Activated T-helper 1 cell treated with anti-CD3 and anti-CD28 coated beads, Interleukin-12 subunit alpha, Interleukin-12 subunit beta, Interleukin-2, Interleukin-4 antibody, amounts not matched to agents 30 ng/mL and 10 ng/mL and 1 ng/mL, durations not matched to agents 14 hours and 24 hours and 36 hours (primary cell): Measurements from ENCODE around the gene TMEM221. TPM values are rescaled to one million over a fixed set of nuclear protein-coding genes. Genes with fewer than 3 reads are reported as not detected.

ENCODE experiments used
- DNase-seq: peaks from one replicate; pipeline ENCODE4 v3.0.0; 2021; ENCODE audit warnings: low spot score
- H3K27ac Mint-ChIP-seq: one replicate; pipeline ENCODE4 v1.8.0; 2021; ENCODE audit warnings: mild to moderate bottlenecking, mixed read lengths
- H3K27me3 Mint-ChIP-seq: one replicate; pipeline ENCODE4 v1.8.0; 2022; ENCODE audit warnings: mild to moderate bottlenecking, moderate library complexity, mixed read lengths; ENCODE audit not compliant: insufficient read depth
- H3K36me3 Mint-ChIP-seq: one replicate; pipeline ENCODE4 v1.8.0; 2021; ENCODE audit warnings: low read depth, mixed read lengths
- H3K4me1 Mint-ChIP-seq: one replicate; pipeline ENCODE4 v1.8.0; 2021; ENCODE audit warnings: low read depth, mixed read lengths
- H3K4me3 Mint-ChIP-seq: one replicate; pipeline ENCODE4 v1.8.0; 2021; ENCODE audit warnings: mild to moderate bottlenecking, moderate library complexity, mixed read lengths
- H3K9me3 Mint-ChIP-seq: one replicate; pipeline ENCODE4 v1.8.0; 2021; ENCODE audit warnings: mixed read lengths
- intact Hi-C: fragments of 100-400 bp; cut with micrococcal nuclease; formaldehyde crosslinking; loops from one replicate; pipeline ENCODE4 v1.15.1; 2024
- total RNA-seq: library from RNA; stranded (reverse); gene quantifications from 2 replicates; pipeline ENCODE4 v1.2.3, GENCODE V29; 2022

TMEM221 gene
- total RNA-seq, 1 donor from 2014 or later = not detected

DNA sequence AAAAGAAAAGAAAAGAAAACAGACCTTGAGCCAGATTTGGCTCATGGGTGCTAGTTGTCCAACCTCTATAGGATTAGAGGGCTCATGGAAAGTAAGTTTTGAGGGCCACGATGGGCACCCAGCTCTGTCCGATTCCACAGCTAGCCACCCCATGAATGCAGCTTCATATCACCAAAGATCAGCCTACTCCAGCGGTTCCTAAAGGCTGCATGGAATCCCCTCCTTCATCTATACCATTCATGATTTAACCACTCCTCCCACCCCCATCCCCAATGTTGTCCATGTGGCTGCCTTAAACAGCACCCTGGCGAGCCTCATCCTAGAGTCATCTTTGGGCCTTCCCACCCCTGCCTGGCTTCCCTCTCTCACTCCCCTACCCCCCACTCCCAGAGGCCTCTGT is 26.5 kb downstream of the TMEM221 start:
- no peak for DNase-seq
- no peaks in the 10 kb centered on the region for H3K27me3 Mint-ChIP-seq
- peaks cover 17% of the 10 kb centered on the region for H3K4me1 Mint-ChIP-seq
- H3K27ac Mint-ChIP-seq = no peak overlapping the region
- H3K9me3 Mint-ChIP-seq = no peaks in the 10 kb centered on the region
- H3K36me3 Mint-ChIP-seq = peaks cover 5% of the 10 kb centered on the region
- intact Hi-C loops = no loop called here
- H3K4me3 Mint-ChIP-seq = no peak overlapping the region

DNA sequence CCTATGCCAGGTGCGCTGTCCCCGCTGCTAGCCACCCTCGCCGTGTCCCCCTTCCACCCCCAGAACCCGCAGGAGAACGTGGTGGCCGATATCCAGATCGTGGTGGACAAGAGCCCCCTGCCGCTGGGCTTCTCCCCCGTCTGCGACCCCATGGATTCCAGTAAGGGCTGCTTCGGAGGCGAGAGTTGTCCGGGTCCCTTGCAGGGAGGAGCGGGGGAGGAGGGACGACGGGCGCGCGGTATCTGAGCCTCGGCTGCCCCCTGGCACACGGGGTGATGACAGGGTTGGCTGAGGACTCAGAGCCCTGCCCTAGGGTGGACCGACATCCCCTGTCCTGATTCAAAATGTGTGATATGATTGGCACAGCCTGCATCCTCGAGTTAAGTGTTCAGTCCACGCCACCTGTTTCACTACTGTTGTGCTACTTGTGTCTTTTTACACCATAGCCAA is 28.0 kb downstream of the TMEM221 start:
- H3K27ac Mint-ChIP-seq = peak overlapping the region; percentile 82
- intact Hi-C loops = loop anchor here (1.0 kb wide), 2 partner anchors 29 to 50 kb away; partner anchors contain the start of gene SLC27A1

DNA sequence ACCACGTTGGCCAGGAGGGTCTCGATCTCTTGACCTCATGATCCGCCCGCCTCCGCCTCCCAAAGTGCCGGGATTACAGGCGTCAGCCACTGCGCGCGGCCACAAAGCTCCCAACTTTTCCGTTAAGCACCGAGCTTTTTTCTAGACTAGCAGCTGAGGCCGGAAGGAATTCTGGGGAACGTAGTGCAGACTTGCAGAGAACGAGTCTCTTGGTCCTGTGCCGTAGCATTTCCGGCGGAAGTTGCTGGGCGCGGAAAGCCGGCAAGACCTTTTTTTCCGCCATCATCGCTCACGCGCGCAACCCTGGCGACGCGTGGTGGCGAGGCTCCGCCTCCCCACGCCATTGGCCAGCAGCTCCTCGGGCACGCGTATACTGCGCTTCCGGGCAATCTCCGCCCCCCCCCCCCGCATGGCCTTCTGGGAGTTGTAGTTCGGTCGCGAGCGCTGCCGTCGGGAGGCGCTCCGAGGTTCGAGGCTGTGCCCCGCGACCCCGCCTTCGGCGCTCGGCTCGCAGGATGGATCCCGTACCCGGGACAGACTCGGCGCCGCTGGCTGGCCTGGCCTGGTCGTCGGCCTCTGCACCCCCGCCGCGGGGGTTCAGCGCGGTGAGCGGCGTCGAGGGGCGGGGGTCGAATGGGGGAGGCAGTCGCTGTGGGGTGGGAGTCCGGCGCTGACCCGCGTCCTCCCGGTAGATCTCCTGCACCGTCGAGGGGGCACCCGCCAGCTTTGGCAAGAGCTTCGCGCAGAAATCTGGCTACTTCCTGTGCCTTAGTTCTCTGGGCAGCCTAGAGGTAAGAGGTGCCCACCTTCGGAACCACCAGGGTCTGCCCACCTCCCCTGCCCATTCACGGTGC is 28.6 kb downstream of the TMEM221 start, which contains the start of gene MVB12A:
Gene MVB12A (plus strand): TSS at position 427 of the 854 bp plus-strand sequence. CDS start 89 bp downstream, at position 516.
- no peaks in the 10 kb centered on the region for H3K9me3 Mint-ChIP-seq
- H3K27me3 Mint-ChIP-seq = no peaks in the 10 kb centered on the region
- intact Hi-C loops = loop anchor here (1.0 kb wide), 8 partner anchors 15 to 153 kb away; partner anchors contain the start of genes BABAM1, BST2, DDA1 and GTPBP3
- peaks cover 17% of the 10 kb centered on the region for H3K36me3 Mint-ChIP-seq
- DNase-seq = peak; percentile 95
- H3K27ac Mint-ChIP-seq = peak within 1 kb of the TSS; percentile 94
- H3K4me3 Mint-ChIP-seq = peak within 1 kb of the TSS; percentile 94
- H3K4me1 Mint-ChIP-seq = peaks cover 17% of the 10 kb centered on the region

More for the DNA sequence above, 28.0 kb downstream of the TMEM221 start:
- Mint-ChIP-seq H3K4me1 (peaks cover 17% of the 10 kb centered on the region), H3K9me3 (no peaks in the 10 kb centered on the region), H3K36me3 (peaks cover 13% of the 10 kb centered on the region), H3K27me3 (no peaks in the 10 kb centered on the region), H3K4me3 (peak overlapping the region; percentile 94)
- no peak for DNase-seq

DNA sequence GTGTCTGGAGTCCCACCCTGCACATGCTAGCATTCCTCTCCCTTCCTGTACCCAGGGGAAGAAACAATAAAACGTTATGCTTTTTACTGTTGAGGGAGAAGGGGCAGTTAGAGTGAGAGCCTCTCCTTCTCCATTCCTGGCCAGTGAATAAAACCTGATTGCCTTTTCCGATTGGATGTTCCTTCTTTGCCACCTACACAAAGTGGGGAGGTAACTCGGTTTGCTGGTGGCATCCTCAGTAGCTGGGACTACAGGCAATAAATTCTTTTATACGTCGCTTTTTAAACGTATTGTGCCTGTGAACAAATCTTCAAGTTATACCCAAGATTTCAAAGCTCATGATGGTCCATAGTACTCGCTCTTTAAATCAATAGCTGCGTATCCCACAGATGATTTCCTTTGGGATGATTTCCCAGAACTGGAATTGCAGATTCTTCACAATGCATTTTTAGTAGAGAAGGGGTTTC is 29.3 kb downstream of the TMEM221 start:
- Mint-ChIP-seq H3K4me3 (peak overlapping the region; percentile 94), H3K27ac (peak overlapping the region; percentile 94), H3K9me3 (no peaks in the 10 kb centered on the region), H3K27me3 (no peaks in the 10 kb centered on the region), H3K36me3 (peaks cover 21% of the 10 kb centered on the region), H3K4me1 (peaks cover 17% of the 10 kb centered on the region)
- intact Hi-C loops = loop anchor here (1.0 kb wide), 6 partner anchors 14 to 152 kb away; partner anchors contain the start of genes BABAM1, BST2, DDA1 and GTPBP3
- no peak for DNase-seq

DNA sequence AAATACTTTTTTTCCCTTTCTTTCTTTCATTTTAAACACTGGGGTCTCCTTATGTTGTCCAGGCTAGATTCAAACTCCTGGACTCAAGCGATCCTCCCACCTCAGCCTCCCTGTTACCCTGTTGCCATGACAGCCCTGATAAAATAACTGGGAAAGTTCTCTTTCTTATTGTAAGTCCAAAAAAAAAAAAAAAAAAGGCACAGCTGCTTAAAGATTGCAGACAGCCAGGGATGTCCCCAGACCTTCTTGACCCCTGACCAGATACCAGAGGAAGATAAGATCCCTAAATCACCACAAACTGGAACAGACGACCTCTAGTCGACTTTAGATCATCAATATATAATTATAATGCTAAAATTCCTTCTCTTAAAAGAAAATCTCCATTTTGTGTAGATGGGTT is 29.8 kb downstream of the TMEM221 start:
- DNase-seq = no peak
- Mint-ChIP-seq H3K27ac (peak overlapping the region; percentile 94), H3K36me3 (peaks cover 21% of the 10 kb centered on the region), H3K27me3 (no peaks in the 10 kb centered on the region), H3K4me3 (peak overlapping the region; percentile 94), H3K9me3 (no peaks in the 10 kb centered on the region), H3K4me1 (peaks cover 17% of the 10 kb centered on the region)
- intact Hi-C loops = loop anchor here (1.0 kb wide), 6 partner anchors 13 to 151 kb away; partner anchors contain the start of genes BABAM1, BST2, DDA1 and GTPBP3

DNA sequence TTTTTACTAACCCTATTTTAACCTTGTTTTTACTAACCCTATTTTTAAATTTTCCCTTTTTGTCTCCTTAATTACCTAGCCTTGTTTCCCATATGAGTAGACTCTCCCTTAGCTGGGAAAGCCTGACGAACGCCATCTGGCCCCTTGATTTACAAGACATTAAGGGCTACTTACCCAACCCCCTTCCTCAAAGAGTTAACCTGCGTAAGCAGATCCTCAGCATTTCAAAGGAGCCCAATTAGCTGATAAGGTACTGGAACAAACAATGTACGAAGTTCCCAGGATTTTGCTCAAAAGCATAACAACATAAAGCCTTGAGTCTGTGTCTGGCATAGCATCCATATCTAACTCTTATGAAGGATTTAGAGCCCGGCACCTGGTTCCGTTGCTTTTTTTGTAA is 33.3 kb downstream of the TMEM221 start:
- H3K4me1 Mint-ChIP-seq = peaks cover 17% of the 10 kb centered on the region
- intact Hi-C loops = no loop called here
- H3K36me3 Mint-ChIP-seq = peaks cover 34% of the 10 kb centered on the region
- H3K4me3 Mint-ChIP-seq = no peak overlapping the region
- no peaks in the 10 kb centered on the region for H3K9me3 Mint-ChIP-seq
- no peak overlapping the region for H3K27ac Mint-ChIP-seq
- no peaks in the 10 kb centered on the region for H3K27me3 Mint-ChIP-seq
- no peak for DNase-seq

DNA sequence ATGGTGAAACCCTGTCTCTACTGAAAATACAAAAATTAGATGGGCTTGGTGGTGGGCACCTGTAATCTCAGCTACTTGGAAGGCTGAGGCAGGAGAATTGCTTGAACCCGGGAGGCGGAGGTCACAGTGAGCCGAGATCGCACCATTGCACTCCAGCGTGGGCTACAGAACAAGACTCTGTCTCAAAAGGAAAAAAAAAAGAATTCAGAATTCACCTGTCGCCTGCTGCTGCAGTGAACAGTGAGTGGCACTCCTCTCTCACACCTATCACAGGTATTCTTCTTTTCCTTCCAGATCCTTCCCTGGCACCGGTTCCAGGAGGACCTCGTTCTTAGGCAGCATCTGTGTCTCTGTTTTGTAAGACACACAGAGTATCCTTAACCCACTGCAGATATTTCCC is 34.4 kb downstream of the TMEM221 start:
- Mint-ChIP-seq H3K27me3 (no peaks in the 10 kb centered on the region), H3K9me3 (no peaks in the 10 kb centered on the region), H3K4me1 (peaks cover 11% of the 10 kb centered on the region), H3K27ac (no peak overlapping the region), H3K36me3 (peaks cover 34% of the 10 kb centered on the region), H3K4me3 (no peak overlapping the region)
- intact Hi-C loops = no loop called here
- no peak for DNase-seq

DNA sequence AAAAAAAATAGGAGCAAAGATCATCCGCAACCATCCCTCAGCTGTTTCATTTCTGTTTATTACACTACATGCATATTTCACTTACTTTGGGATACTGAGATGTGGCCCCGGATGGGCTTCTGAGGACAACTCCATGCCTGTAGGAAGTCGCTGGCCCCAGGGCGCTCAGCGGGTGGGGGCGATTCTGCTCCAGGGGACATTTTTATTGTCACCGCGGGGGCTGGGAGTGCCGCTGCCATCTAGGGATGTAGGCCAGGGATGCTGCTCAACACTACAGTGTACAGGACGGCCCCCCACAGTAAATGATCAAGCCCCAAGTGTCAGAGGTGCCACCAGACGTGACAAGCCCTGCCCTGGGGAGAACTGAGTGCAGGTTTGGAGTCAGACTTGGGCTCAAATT is 36.7 kb downstream of the TMEM221 start:
- H3K36me3 Mint-ChIP-seq = peaks cover 32% of the 10 kb centered on the region

DNA sequence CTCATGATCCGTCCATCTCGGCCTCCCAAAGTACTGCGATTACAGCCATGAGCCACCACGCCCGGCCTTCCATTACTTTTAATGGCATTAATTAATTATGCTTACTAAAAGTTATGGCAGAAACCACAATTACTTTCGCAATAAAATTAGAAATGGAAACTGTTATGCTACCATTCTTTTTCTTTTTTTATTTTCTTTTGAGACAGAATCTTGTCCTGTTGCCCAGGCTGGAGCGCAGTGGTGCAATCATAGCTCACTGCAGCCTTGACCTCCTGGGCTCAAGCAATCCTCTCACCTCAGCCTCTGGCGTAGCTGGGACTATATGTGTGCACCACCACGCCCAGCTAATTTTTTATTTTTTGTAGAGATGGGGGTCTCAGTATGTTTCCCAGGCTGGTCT is 38.5 kb downstream of the TMEM221 start:
- Mint-ChIP-seq H3K27me3 (no peaks in the 10 kb centered on the region), H3K4me1 (peaks cover 27% of the 10 kb centered on the region), H3K4me3 (no peak overlapping the region), H3K36me3 (peaks cover 23% of the 10 kb centered on the region), H3K9me3 (no peaks in the 10 kb centered on the region), H3K27ac (no peak overlapping the region)
- intact Hi-C loops = loop anchor here (5.0 to 10.0 kb wide), 3 partner anchors 42 to 445 kb away; partner anchors contain the start of genes PGLS and RPL18A
- no peak for DNase-seq

More for the DNA sequence above, 36.7 kb downstream of the TMEM221 start:
- Mint-ChIP-seq H3K4me1 (peaks cover 18% of the 10 kb centered on the region), H3K27ac (no peak overlapping the region), H3K27me3 (no peaks in the 10 kb centered on the region), H3K4me3 (no peak overlapping the region), H3K9me3 (no peaks in the 10 kb centered on the region)
- no peak for DNase-seq
- intact Hi-C loops = no loop called here

DNA sequence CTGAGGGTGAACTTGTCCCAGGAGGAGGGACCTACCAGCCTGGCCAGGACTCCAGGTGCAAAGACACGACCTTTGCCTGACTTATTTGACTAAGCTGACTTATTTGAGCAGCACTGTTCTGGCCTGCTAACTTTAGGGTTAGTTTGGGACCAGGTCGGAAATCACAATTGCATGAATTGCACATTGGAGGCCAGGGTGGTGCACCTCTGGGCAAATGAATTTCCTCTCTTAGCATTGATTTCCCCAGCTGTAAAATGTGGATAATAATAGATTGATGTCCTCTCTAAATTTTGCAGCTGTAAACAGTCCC is 41.6 kb downstream of the TMEM221 start:
- H3K27me3 Mint-ChIP-seq = no peaks in the 10 kb centered on the region
- peaks cover 32% of the 10 kb centered on the region for H3K4me1 Mint-ChIP-seq
- no peaks in the 10 kb centered on the region for H3K9me3 Mint-ChIP-seq
- intact Hi-C loops = loop anchor here (5.0 to 10.0 kb wide), 3 partner anchors 45 to 448 kb away; partner anchors contain the start of genes PGLS and RPL18A
- peak overlapping the region; percentile 89 for H3K27ac Mint-ChIP-seq
- no peak for DNase-seq
- peak overlapping the region; percentile 85 for H3K4me3 Mint-ChIP-seq
- H3K36me3 Mint-ChIP-seq = peaks cover 12% of the 10 kb centered on the region

DNA sequence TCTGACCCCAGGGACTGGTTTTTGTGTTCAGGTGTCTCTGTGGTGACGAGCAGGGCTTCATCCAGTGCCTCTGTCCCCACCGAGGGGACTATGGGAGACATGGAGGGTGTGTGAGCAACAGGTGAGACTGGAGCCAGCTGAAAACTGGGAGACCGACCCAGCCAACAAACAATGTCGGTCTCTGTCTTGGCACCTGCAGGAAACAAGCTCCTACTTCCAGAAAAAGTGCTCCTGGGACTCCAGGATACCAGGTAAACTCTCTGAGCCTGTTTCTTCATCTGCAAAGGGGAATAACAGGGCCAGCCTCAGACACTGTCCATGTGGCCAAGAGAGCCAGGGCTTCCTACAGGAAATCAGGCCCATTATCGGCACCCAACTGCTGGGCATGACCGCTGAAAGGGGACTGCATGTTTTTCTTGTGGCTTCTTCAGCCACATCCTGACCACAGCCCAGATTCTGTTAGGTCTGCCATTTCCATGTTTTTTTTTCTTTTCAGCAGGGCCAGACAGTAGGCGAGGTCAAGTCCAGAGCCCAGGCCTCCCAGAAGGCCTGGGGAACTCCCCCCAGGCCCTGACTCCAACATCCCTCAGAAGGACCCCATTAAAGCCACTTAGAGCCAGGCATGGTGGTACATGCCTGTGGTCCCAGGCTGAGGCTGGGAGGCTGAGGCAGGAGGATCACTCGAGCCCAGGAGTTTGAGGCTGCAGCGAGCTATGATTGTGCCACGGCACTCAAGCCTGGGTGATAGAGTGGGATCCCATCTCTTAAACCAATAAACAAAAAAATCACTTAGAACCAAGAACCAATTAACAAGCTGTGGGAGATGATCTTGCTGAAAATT is 42.2 kb downstream of the TMEM221 start:
- H3K27ac Mint-ChIP-seq = peak overlapping the region; percentile 89
- H3K4me1 Mint-ChIP-seq = peaks cover 32% of the 10 kb centered on the region
- DNase-seq = no peak
- H3K27me3 Mint-ChIP-seq = no peaks in the 10 kb centered on the region
- H3K36me3 Mint-ChIP-seq = peaks cover 11% of the 10 kb centered on the region
- intact Hi-C loops = loop anchor here (5.0 to 10.0 kb wide), 3 partner anchors 46 to 449 kb away; partner anchors contain the start of genes PGLS and RPL18A
- H3K4me3 Mint-ChIP-seq = peak overlapping the region; percentile 85
- no peaks in the 10 kb centered on the region for H3K9me3 Mint-ChIP-seq

DNA sequence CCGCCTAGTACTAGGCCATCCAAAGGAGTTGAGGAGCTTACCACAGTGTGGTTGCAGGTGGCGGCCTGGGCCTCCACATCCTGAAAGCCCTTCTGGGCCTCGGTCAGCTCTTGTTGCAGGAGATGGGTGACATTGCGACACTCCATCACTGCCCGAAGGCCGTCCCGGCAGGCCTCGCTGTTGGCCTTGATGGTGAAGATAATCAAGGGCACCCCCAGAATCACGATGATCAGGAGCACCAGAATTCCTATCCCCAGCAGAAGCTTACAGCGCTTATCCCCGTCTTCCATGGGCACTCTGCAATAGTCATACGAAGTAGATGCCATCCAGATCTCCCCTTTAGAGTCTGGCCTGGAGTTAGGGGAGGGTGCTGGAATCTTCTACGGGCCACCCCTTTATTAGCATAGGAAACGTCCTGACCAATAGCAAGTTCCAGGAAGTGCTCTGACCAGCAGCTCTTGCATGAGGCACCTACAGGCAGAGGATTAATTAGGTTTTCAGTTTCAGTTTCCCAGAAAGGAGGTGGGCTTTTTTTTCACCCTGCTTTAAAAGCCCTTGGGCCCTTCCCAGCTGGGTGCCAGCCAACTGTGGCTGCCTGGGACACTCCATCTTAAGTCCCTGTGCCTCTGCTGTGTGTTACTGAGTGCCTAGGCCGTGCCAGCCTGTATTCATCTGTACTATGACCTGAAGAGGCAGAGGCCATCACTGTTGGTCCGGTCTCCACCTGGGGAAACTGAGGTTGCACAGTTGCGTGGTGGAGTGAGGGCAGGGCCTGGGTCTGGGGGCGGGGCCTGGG is 43.0 kb downstream of the TMEM221 start, which contains the start of gene BST2:
Gene BST2 (minus strand): TSS at position 381 of the 796 bp plus-strand sequence. CDS start 55 bp downstream, at position 326.
- peak within 1 kb of the TSS; percentile 85 for H3K4me3 Mint-ChIP-seq
- peaks cover 13% of the 10 kb centered on the region for H3K36me3 Mint-ChIP-seq
- peak; percentile 58 for DNase-seq
- H3K27me3 Mint-ChIP-seq = no peaks in the 10 kb centered on the region
- H3K9me3 Mint-ChIP-seq = no peaks in the 10 kb centered on the region
- intact Hi-C loops = loop anchor here (1.0 to 10.0 kb wide), 5 partner anchors 14 to 449 kb away; partner anchors contain the start of genes ANO8, PGLS and RPL18A
- peaks cover 32% of the 10 kb centered on the region for H3K4me1 Mint-ChIP-seq
- peak within 1 kb of the TSS; percentile 89 for H3K27ac Mint-ChIP-seq
